Measurements from ENCODE around the gene EDNRA. TPM values are rescaled to one million over a fixed set of nuclear protein-coding genes. Genes with fewer than 3 reads are reported as not detected.

EDNRA gene
- total RNA-seq, 4 donors from 2014 or later, result 9.7 to 206 (median 42.0) TPM

DNA sequence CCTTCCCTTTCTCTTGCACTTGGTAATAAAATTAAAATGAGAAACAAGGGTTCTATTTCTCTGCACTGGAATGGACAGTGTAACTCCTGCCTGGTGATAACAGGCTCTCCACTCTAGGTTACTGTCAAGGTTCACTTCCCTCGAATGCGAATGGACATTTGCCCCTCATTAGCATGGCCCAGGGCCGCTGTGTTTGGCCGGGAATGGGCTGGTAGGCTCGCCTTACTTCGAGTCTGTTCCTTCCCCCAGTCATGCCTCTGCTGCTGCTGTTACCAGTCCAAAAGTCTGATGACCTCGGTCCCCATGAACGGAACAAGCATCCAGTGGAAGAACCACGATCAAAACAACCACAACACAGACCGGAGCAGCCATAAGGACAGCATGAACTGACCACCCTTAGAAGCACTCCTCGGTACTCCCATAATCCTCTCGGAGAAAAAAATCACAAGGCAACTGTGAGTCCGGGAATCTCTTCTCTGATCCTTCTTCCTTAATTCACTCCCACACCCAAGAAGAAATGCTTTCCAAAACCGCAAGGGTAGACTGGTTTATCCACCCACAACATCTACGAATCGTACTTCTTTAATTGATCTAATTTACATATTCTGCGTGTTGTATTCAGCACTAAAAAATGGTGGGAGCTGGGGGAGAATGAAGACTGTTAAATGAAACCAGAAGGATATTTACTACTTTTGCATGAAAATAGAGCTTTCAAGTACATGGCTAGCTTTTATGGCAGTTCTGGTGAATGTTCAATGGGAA is 61.5 kb downstream of the EDNRA start:
- DNase-seq, result no peak
- Histone ChIP-seq H3K27me3 (no peaks in the 10 kb centered on the region), H3K9me3 (no peaks in the 10 kb centered on the region), H3K4me1 (no peaks in the 10 kb centered on the region), H3K27ac (peak overlapping the region in 1 of 2 donors; percentile 30), H3K4me3 (no peak overlapping the region), H3K36me3 (no peaks in the 10 kb centered on the region)
- TF ChIP-seq POLR2A (IDR thresholded peaks at IDR 0.05), result no peak
- TF ChIP-seq, protein P1, sequence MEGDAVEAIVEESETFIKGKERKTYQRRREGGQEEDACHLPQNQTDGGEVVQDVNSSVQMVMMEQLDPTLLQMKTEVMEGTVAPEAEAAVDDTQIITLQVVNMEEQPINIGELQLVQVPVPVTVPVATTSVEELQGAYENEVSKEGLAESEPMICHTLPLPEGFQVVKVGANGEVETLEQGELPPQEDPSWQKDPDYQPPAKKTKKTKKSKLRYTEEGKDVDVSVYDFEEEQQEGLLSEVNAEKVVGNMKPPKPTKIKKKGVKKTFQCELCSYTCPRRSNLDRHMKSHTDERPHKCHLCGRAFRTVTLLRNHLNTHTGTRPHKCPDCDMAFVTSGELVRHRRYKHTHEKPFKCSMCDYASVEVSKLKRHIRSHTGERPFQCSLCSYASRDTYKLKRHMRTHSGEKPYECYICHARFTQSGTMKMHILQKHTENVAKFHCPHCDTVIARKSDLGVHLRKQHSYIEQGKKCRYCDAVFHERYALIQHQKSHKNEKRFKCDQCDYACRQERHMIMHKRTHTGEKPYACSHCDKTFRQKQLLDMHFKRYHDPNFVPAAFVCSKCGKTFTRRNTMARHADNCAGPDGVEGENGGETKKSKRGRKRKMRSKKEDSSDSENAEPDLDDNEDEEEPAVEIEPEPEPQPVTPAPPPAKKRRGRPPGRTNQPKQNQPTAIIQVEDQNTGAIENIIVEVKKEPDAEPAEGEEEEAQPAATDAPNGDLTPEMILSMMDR (IDR thresholded peaks at IDR 0.05), result no peak
- intact Hi-C loops (cut with DNase I; ENCODE audit: low total_unique reads), result no loop called here

DNA sequence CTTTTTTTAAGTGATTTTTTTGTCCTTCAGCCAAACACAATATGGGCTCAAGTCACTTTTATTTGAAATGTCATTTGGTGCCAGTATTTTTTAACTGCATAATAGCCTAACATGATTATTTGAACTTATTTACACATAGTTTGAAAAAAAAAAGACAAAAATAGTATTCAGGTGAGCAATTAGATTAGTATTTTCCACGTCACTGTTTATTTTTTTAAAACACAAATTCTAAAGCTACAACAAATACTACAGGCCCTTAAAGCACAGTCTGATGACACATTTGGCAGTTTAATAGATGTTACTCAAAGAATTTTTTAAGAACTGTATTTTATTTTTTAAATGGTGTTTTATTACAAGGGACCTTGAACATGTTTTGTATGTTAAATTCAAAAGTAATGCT is 62.1 kb downstream of the EDNRA start:
- intact Hi-C loops (cut with DNase I; ENCODE audit: low total_unique reads), result no loop called here
- no peaks in the 10 kb centered on the region for H3K4me1 ChIP-seq
- TF ChIP-seq, protein P1 (IDR thresholded peaks at IDR 0.05), result no peak
- no peak for TF ChIP-seq POLR2A (IDR thresholded peaks at IDR 0.05)
- no peak for DNase-seq
- H3K4me3 ChIP-seq, result no peak overlapping the region
- H3K36me3 ChIP-seq, result no peaks in the 10 kb centered on the region
- no peaks in the 10 kb centered on the region for H3K27me3 ChIP-seq
- peak overlapping the region in 1 of 2 donors; percentile 30 for H3K27ac ChIP-seq
- no peaks in the 10 kb centered on the region for H3K9me3 ChIP-seq

DNA sequence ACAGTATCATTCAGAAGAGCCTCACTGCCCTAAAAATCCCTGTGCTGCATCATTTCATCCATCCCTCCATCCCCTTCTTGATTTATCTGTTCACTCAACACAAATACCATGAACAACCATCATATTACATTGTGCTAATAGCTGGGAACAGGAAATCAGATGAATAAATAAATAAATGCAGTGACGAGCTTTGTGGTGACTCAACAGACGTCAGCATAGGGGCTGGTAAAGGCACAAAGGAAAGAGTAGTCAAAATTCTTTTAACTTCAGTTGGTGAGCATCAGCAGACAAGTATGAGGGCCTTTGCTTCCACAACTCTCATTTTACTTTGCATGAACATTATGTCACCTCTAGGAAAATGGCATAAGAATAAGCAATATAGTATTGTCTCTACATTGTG is 65.5 kb downstream of the EDNRA start:
- Histone ChIP-seq H3K9me3 (no peaks in the 10 kb centered on the region), H3K4me1 (peaks cover 0 to 5% of the 10 kb centered on the region in 2 donors), H3K36me3 (no peaks in the 10 kb centered on the region), H3K27me3 (no peaks in the 10 kb centered on the region), H3K4me3 (no peak overlapping the region), H3K27ac (peak overlapping the region in 1 of 2 donors; percentile 30)
- intact Hi-C loops (cut with DNase I; ENCODE audit: low total_unique reads), result no loop called here
- TF ChIP-seq, protein P1 (IDR thresholded peaks at IDR 0.05), result no peak
- no peak for TF ChIP-seq POLR2A (IDR thresholded peaks at IDR 0.05)
- no peak for DNase-seq

DNA sequence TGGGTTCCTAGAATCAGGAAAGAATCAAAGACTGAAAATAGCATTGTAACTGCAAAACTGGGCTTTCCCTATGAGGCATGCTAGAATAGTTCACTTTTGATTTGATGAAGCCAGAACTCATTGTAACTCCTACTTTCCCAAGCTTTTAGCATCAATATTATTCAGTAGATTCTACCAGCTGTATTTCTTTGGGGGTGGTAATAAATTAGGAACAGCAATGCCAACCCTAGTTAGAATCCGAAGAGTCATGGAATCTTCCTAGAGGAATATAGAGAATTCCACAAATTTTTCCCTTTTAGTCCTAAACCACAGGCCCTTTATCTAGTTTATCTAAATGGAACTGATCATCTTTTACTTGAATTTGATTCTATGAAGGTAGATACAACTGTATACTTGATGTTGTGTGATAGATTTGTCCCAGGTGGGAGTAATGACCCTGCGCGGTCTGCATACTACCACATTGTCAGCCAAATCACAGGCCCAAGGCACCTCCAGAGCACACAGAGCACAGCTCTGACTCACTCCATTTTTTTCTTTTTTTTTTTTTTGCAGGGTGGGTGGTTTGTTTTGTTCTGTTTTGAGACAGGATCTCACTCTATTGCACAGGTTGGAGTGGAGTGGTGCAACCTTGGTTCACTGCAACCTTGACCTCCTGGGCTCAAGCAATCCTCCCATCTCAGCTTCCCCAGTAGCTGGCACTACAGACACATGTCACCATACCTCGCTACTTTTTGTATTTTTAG is 66.6 kb downstream of the EDNRA start:
- no peak for DNase-seq
- Histone ChIP-seq H3K9me3 (no peaks in the 10 kb centered on the region), H3K27me3 (no peaks in the 10 kb centered on the region), H3K4me3 (no peak overlapping the region), H3K27ac (peak overlapping the region in 1 of 2 donors; percentile 30), H3K4me1 (peaks cover 0 to 5% of the 10 kb centered on the region in 2 donors), H3K36me3 (no peaks in the 10 kb centered on the region)
- intact Hi-C loops (cut with DNase I; ENCODE audit: low total_unique reads), result no loop called here
- no peak for TF ChIP-seq POLR2A (IDR thresholded peaks at IDR 0.05)
- TF ChIP-seq, protein P1 (IDR thresholded peaks at IDR 0.05), result no peak

DNA sequence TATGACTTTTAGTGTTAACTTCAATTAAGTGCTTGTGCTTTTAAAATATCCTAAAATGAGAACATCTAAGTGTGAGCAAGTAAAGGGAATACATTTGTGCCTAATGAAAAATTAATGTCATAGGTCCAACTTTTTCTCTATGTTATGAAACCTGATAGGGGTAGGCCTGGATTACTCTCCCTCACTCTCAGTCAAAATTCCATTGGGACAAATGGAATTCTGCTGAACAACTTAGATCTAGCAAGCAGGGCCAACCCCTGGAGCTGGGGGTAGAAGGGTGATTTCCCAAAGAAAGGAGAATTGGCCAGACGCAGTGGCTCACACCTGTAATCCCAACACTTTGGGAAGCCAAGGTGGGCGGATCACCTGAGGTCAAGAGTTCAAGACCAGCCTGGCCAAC is 67.4 kb downstream of the EDNRA start:
- no peaks in the 10 kb centered on the region for H3K9me3 ChIP-seq
- H3K4me1 ChIP-seq, result peaks cover 0 to 5% of the 10 kb centered on the region in 2 donors
- no peaks in the 10 kb centered on the region for H3K36me3 ChIP-seq
- intact Hi-C loops (cut with DNase I; ENCODE audit: low total_unique reads), result no loop called here
- H3K4me3 ChIP-seq, result no peak overlapping the region
- no peak overlapping the region for H3K27ac ChIP-seq
- TF ChIP-seq, protein P1 (IDR thresholded peaks at IDR 0.05), result no peak
- TF ChIP-seq POLR2A (IDR thresholded peaks at IDR 0.05), result no peak
- DNase-seq, result no peak
- no peaks in the 10 kb centered on the region for H3K27me3 ChIP-seq
